ENCODE results near the gene MATR3. TPM values are rescaled to one million over a fixed set of nuclear protein-coding genes. Genes with fewer than 3 reads are reported as not detected.
A peak's percentile ranks its signal among the peaks of the same experiment; 100 is the strongest.

The MATR3 gene
- total and polyA plus RNA-seq, 2 donors (not counting 1 experiment from before 2014, with no cell fraction given), result 175 to 183 TPM

- Histone ChIP-seq H3K9ac (ENCODE audit: insufficient read depth, low read length) (no peak overlapping the region), H4K20me1 (ENCODE audit: control insufficient read depth, extremely low read depth, insufficient read depth, low read length) (no peaks in the 10 kb centered on the region), H3K27me3 (ENCODE audit: control insufficient read depth, insufficient read depth, low read length) (no peaks in the 10 kb centered on the region), H2AFZ (ENCODE audit: low read length) (no peak overlapping the region), H3K4me2 (ENCODE audit: extremely low read depth, insufficient read depth, low read length) (no peak overlapping the region), H3K79me2 (ENCODE audit: control insufficient read depth, insufficient read depth, low read length) (peaks cover 27% of the 10 kb centered on the region), H3K27ac (ENCODE audit: insufficient read depth, low read length) (no peak overlapping the region), H3K4me1 (ENCODE audit: control insufficient read depth, extremely low read depth, insufficient read depth, low read length) (peaks cover 19% of the 10 kb centered on the region), H3K9me3 (ENCODE audit: control insufficient read depth, insufficient read depth, low read depth, low read length) (no peaks in the 10 kb centered on the region), H3K4me3 (replicated peaks in 1 of 4; ENCODE audit: control extremely low read depth in 1 of 4, insufficient read depth in 1 of 4, low read depth in 3 of 4, low read length in 4 of 4) (no peak overlapping the region), H3K36me3 (ENCODE audit: control insufficient read depth, insufficient read depth, low read length) (peaks cover 3% of the 10 kb centered on the region)
- TF ChIP-seq EZH2 (IDR thresholded peaks at IDR 0.05; ENCODE audit: low read length, missing control alignments) (no peak), CTCF (conservative IDR thresholded peaks at IDR 0.05 in 1 of 2, IDR thresholded peaks at IDR 0.05 in 1 of 2; ENCODE audit: low read depth in 1 of 2, low read length in 2 of 2) (no peak)
- no peak for DNase-seq (ENCODE audit: low read depth in 2 of 2)
These were observed 16.4 kb upstream of the MATR3 start for GRCh38 chr5:139277171-139277570.

GRCh38 chr5:139278540-139279274 is 14.8 kb upstream of the MATR3 start:
- Histone ChIP-seq H2AFZ (ENCODE audit: low read length) (no peak overlapping the region), H3K4me2 (ENCODE audit: extremely low read depth, insufficient read depth, low read length) (no peak overlapping the region), H3K79me2 (ENCODE audit: control insufficient read depth, insufficient read depth, low read length) (peaks cover 27% of the 10 kb centered on the region), H3K4me1 (ENCODE audit: control insufficient read depth, extremely low read depth, insufficient read depth, low read length) (peaks cover 8% of the 10 kb centered on the region), H3K27me3 (ENCODE audit: control insufficient read depth, insufficient read depth, low read length) (no peaks in the 10 kb centered on the region), H3K9me3 (ENCODE audit: control insufficient read depth, insufficient read depth, low read depth, low read length) (no peaks in the 10 kb centered on the region), H3K27ac (ENCODE audit: insufficient read depth, low read length) (no peak overlapping the region), H3K36me3 (ENCODE audit: control insufficient read depth, insufficient read depth, low read length) (peaks cover 10% of the 10 kb centered on the region), H3K4me3 (replicated peaks in 1 of 4; ENCODE audit: control extremely low read depth in 1 of 4, insufficient read depth in 1 of 4, low read depth in 3 of 4, low read length in 4 of 4) (no peak overlapping the region), H4K20me1 (ENCODE audit: control insufficient read depth, extremely low read depth, insufficient read depth, low read length) (no peaks in the 10 kb centered on the region), H3K9ac (ENCODE audit: insufficient read depth, low read length) (no peak overlapping the region)
- TF ChIP-seq CTCF (conservative IDR thresholded peaks at IDR 0.05 in 1 of 2, IDR thresholded peaks at IDR 0.05 in 1 of 2; ENCODE audit: low read depth in 1 of 2, low read length in 2 of 2), result no peak
- no peak for TF ChIP-seq EZH2 (IDR thresholded peaks at IDR 0.05; ENCODE audit: low read length, missing control alignments)
- no peak for DNase-seq (ENCODE audit: low read depth in 2 of 2)

DNA sequence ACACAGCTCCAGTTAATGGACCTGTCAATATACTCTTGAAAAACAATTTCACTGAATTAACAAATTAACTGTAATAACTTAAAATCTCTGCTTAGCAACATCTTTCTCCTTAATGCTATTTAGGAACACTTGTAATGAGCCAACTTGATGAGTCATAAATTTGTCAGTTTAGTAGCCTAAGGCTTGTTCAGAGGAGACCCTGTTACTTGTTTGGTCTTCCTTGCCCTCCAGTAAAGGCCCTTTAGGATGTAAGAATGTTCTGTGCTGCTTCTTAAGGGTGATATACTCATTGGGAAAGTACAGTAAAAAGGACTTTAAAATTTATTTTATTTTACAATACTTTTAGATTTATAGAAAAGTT is 11.4 kb upstream of the MATR3 start:
- Histone ChIP-seq H3K4me3 (replicated peaks in 1 of 4; ENCODE audit: control extremely low read depth in 1 of 4, insufficient read depth in 1 of 4, low read depth in 3 of 4, low read length in 4 of 4) (no peak overlapping the region), H3K4me1 (ENCODE audit: control insufficient read depth, extremely low read depth, insufficient read depth, low read length) (peaks cover 2% of the 10 kb centered on the region), H3K79me2 (ENCODE audit: control insufficient read depth, insufficient read depth, low read length) (peaks cover 3% of the 10 kb centered on the region), H3K36me3 (ENCODE audit: control insufficient read depth, insufficient read depth, low read length) (peaks cover 11% of the 10 kb centered on the region), H3K27ac (ENCODE audit: insufficient read depth, low read length) (no peak overlapping the region), H3K9ac (ENCODE audit: insufficient read depth, low read length) (no peak overlapping the region), H3K9me3 (ENCODE audit: control insufficient read depth, insufficient read depth, low read depth, low read length) (no peaks in the 10 kb centered on the region), H4K20me1 (ENCODE audit: control insufficient read depth, extremely low read depth, insufficient read depth, low read length) (no peaks in the 10 kb centered on the region), H2AFZ (ENCODE audit: low read length) (no peak overlapping the region), H3K27me3 (ENCODE audit: control insufficient read depth, insufficient read depth, low read length) (no peaks in the 10 kb centered on the region), H3K4me2 (ENCODE audit: extremely low read depth, insufficient read depth, low read length) (no peak overlapping the region)
- peak; percentile 52 to 53 for DNase-seq (ENCODE audit: low read depth in 2 of 2)
- TF ChIP-seq EZH2 (IDR thresholded peaks at IDR 0.05; ENCODE audit: low read length, missing control alignments), result no peak
- no peak for TF ChIP-seq CTCF (conservative IDR thresholded peaks at IDR 0.05 in 1 of 2, IDR thresholded peaks at IDR 0.05 in 1 of 2; ENCODE audit: low read depth in 1 of 2, low read length in 2 of 2)

Measured in fibroblast of lung (primary cell).